Parathyroid adenoma (tissue), 2 donors: ENCODE results near the gene OSBP.

Source experiments
- H2AFZ ChIP-seq: fragments of 300-600 bp; sonication (generic); one replicate; pipeline ENCODE4 v1.7.0; 2017; ENCODE audit warnings: antibody characterized with exemption, mild to moderate bottlenecking
- H3K27ac ChIP-seq: fragments of 300-600 bp; sonication (generic); one replicate; pipeline ENCODE4 v1.7.0; 2017
- H3K27me3 ChIP-seq: fragments of 300-600 bp; sonication (generic); one replicate; pipeline ENCODE4 v1.7.0; 2017; ENCODE audit warnings: low read length; ENCODE audit not compliant: control insufficient read depth, insufficient read depth
- H3K36me3 ChIP-seq: fragments of 300-600 bp; sonication (generic); one replicate; pipeline ENCODE4 v1.7.0; 2017; ENCODE audit warnings: low read length; ENCODE audit not compliant: control insufficient read depth, insufficient read depth
- H3K4me1 ChIP-seq: fragments of 300-600 bp; sonication (generic); one replicate; pipeline ENCODE4 v1.7.0; 2017; ENCODE audit warnings: control low read depth
- H3K4me2 ChIP-seq: fragments of 300-600 bp; sonication (generic); one replicate; pipeline ENCODE4 v1.7.0; 2017; ENCODE audit warnings: low read length
- H3K4me3 ChIP-seq: fragments of 300-600 bp; sonication (generic); one replicate; pipeline ENCODE4 v1.7.0; 2017; ENCODE audit warnings: low read depth, low read length
- H3K79me2 ChIP-seq: fragments of 300-600 bp; sonication (generic); one replicate; pipeline ENCODE4 v1.7.0; 2017; ENCODE audit warnings: control low read depth
- H3K9ac ChIP-seq: fragments of 300-600 bp; sonication (generic); one replicate; pipeline ENCODE4 v1.7.0; 2017; ENCODE audit warnings: mild to moderate bottlenecking
- H3K9me3 ChIP-seq: fragments of 300-600 bp; sonication (generic); one replicate; pipeline ENCODE4 v1.7.0; 2017; ENCODE audit warnings: low read length; ENCODE audit not compliant: control insufficient read depth
- TF ChIP-seq, protein P1 (sequence below): fragments of 300-600 bp; sonication (generic); IDR thresholded peaks from one replicate; pipeline ENCODE4 v1.7.0; 2017; ENCODE audit warnings: antibody characterized with exemption, mild to moderate bottlenecking
- donor health status: primary hyperparathyroidism.

The OSBP gene

DNA sequence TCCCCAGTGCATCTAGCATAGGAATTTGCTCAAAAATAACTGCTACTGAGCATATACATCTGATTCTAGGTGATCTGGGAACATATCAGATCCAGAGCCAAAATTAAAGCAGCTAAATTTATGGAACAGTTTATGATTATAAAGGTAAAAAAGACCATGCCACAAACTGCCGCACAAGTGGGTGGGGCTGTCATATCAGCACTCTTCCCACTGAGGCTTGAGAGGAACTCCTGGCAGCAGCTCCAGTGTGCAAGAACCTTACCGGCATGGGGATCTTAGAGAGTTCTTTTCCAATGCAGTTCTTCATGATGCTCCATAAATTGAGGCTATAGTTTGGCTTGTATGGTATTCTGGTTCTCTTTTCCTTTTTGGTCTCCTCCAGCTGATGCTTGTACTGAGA is 15.3 kb downstream of the OSBP start:
- no peak overlapping the region for H3K4me3 ChIP-seq
- H3K79me2 ChIP-seq: peaks cover 7% of the 10 kb centered on the region
- H3K27me3 ChIP-seq: no peaks in the 10 kb centered on the region
- no peak overlapping the region for H3K9ac ChIP-seq
- H3K27ac ChIP-seq: no peak overlapping the region
- no peaks in the 10 kb centered on the region for H3K9me3 ChIP-seq
- no peak overlapping the region for H2AFZ ChIP-seq
- peaks cover 5% of the 10 kb centered on the region for H3K4me1 ChIP-seq
- no peak overlapping the region for H3K4me2 ChIP-seq
- no peaks in the 10 kb centered on the region for H3K36me3 ChIP-seq
- TF ChIP-seq, protein P1, sequence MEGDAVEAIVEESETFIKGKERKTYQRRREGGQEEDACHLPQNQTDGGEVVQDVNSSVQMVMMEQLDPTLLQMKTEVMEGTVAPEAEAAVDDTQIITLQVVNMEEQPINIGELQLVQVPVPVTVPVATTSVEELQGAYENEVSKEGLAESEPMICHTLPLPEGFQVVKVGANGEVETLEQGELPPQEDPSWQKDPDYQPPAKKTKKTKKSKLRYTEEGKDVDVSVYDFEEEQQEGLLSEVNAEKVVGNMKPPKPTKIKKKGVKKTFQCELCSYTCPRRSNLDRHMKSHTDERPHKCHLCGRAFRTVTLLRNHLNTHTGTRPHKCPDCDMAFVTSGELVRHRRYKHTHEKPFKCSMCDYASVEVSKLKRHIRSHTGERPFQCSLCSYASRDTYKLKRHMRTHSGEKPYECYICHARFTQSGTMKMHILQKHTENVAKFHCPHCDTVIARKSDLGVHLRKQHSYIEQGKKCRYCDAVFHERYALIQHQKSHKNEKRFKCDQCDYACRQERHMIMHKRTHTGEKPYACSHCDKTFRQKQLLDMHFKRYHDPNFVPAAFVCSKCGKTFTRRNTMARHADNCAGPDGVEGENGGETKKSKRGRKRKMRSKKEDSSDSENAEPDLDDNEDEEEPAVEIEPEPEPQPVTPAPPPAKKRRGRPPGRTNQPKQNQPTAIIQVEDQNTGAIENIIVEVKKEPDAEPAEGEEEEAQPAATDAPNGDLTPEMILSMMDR: no peak

DNA sequence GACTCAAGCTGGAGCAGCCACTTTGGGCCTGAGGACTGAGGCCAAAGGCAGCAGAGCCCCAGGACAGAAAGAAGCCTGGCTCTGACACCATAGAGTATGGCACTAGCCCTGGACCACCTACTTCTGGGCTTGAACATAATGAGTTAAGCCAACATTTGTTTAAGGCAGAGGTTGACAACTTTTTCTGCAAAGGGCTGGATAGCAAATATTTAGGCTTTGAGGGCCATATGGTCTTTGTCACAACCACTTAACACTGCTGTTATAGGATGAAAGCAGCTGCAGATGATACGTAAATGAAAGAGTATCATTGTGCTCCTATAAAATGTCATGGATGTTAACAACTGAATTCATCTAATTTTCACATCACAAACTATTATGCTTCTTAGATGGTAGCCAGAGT is 16.6 kb downstream of the OSBP start:
- TF ChIP-seq, protein P1: no peak
- Histone ChIP-seq H3K4me2 (no peak overlapping the region), H3K4me3 (no peak overlapping the region), H3K9ac (no peak overlapping the region), H3K79me2 (peaks cover 7% of the 10 kb centered on the region), H2AFZ (no peak overlapping the region), H3K27me3 (no peaks in the 10 kb centered on the region), H3K4me1 (peaks cover 5% of the 10 kb centered on the region), H3K36me3 (no peaks in the 10 kb centered on the region), H3K9me3 (no peaks in the 10 kb centered on the region), H3K27ac (no peak overlapping the region)

DNA sequence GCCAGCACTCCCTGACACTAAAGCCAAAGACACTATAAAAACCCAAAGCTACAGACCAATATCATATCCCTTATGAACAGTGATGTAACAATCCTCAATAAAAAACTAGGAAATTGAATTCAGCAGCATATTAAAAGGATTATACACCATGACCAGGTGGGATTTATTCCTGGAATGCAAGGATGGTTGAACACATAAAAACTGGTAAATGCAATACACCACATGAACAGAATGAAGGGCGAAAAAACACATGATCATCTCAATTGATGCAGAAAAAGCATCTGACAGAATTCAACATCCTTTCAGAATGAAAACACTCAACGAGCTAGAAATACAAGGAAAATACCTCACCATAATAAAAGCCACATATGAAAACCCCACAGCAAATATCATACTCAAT is 31.3 kb downstream of the OSBP start:
- Histone ChIP-seq H3K79me2 (peaks cover 3% of the 10 kb centered on the region), H3K36me3 (no peaks in the 10 kb centered on the region)

DNA sequence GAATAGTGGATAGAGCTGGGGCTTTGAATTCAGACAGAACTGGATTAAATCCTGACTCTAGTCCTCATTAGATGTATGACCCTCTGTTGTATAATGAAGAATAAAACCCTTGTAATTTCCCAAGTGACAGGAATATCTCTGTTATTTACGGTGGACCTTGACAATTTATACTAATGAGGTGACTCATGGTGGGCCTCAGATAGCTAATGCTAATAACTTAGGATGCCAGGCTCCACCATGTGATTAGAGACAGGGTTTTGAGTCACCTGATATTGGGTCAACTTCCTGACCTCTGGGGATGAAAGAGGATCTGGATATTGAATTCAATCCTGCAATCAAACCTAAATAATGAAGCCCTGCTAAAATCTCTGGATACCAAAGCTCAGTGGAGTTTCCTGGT is 33.6 kb downstream of the OSBP start:
- Histone ChIP-seq H3K4me1 (no peaks in the 10 kb centered on the region), H3K4me3 (no peak overlapping the region), H3K27ac (no peak overlapping the region), H3K9ac (no peak overlapping the region), H3K27me3 (no peaks in the 10 kb centered on the region), H3K36me3 (no peaks in the 10 kb centered on the region), H2AFZ (no peak overlapping the region), H3K9me3 (no peaks in the 10 kb centered on the region), H3K4me2 (no peak overlapping the region), H3K79me2 (peaks cover 3% of the 10 kb centered on the region)
- TF ChIP-seq, protein P1: no peak

More for the DNA sequence above, 31.3 kb downstream of the OSBP start:
- H3K9ac ChIP-seq: no peak overlapping the region
- H3K27me3 ChIP-seq: no peaks in the 10 kb centered on the region
- no peak overlapping the region for H3K4me2 ChIP-seq
- no peaks in the 10 kb centered on the region for H3K9me3 ChIP-seq
- TF ChIP-seq, protein P1: no peak
- H3K4me1 ChIP-seq: no peaks in the 10 kb centered on the region
- H3K27ac ChIP-seq: no peak overlapping the region
- H3K4me3 ChIP-seq: no peak overlapping the region
- H2AFZ ChIP-seq: no peak overlapping the region

DNA sequence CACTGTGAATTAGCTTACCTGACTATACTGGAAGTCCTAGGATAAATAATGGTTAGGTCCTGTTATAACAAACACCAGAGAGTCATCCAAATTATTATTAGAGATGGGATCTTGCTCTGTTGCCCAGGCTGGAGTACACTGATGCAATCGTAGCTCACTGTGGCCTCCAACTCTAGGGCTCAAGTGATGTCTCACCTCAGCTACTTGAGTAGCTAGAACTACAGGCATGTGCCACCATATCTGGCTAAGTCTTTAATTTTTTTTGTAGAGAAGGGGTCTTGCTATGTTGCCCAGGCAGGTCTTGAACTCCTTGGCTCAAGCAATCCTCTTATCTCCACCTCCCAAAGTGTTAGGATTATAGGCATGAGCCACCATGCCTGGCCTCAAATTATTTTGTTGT is 37.2 kb downstream of the OSBP start:
- Histone ChIP-seq H3K4me3 (no peak overlapping the region), H3K36me3 (no peaks in the 10 kb centered on the region), H3K79me2 (no peaks in the 10 kb centered on the region), H3K27ac (no peak overlapping the region), H3K9me3 (no peaks in the 10 kb centered on the region), H3K27me3 (no peaks in the 10 kb centered on the region), H3K4me1 (no peaks in the 10 kb centered on the region), H2AFZ (no peak overlapping the region), H3K4me2 (no peak overlapping the region), H3K9ac (no peak overlapping the region)
- TF ChIP-seq, protein P1: no peak
